Neural progenitor cell (in vitro differentiated cells): Measurements from ENCODE around the gene RTEL1. TPM values are rescaled to one million over a fixed set of nuclear protein-coding genes. Genes with fewer than 3 reads are reported as not detected.
A peak's percentile ranks its signal among the peaks of the same experiment; 100 is the strongest.

Experiments used
- DNase-seq: peaks from one replicate; pipeline ENCODE4 v3.0.0-alpha.2; 2016; ENCODE audit warnings: low spot score
- H2AFZ ChIP-seq: fragments of 200-600 bp; sonication (generic); replicated peaks from 2 replicates; pipeline ENCODE4 v1.6.1; 2016; ENCODE audit warnings: antibody characterized with exemption
- H3F3A ChIP-seq: fragments of 200-600 bp; sonication (generic); 2 replicates; pipeline ENCODE4 v1.6.1; 2016; ENCODE audit warnings: antibody characterized with exemption, low read depth
- H3K27ac ChIP-seq: fragments of 200-600 bp; sonication (generic); 2 replicates; pipeline ENCODE4 v1.5.1; 2016; ENCODE audit warnings: mild to moderate bottlenecking
- H3K27me3 ChIP-seq: fragments of 200-600 bp; sonication (generic); 2 replicates; pipeline ENCODE4 v1.6.1; 2016; ENCODE audit warnings: mild to moderate bottlenecking, moderate library complexity
- H3K36me3 ChIP-seq: fragments of 200-600 bp; sonication (generic); 2 replicates; pipeline ENCODE4 v1.5.1; 2016
- H3K4me1 ChIP-seq: fragments of 200-600 bp; sonication (generic); 2 replicates; pipeline ENCODE4 v1.6.1; 2016; ENCODE audit warnings: mixed run types
- H3K4me2 ChIP-seq: fragments of 200-600 bp; sonication (generic); 2 replicates; pipeline ENCODE4 v1.6.1; 2016
- H3K4me3 ChIP-seq: fragments of 200-600 bp; sonication (generic); 2 replicates; pipeline ENCODE4 v1.5.1; 2016
- H3K79me2 ChIP-seq: fragments of 200-600 bp; sonication (generic); 2 replicates; pipeline ENCODE4 v1.6.1; 2016; ENCODE audit warnings: low read depth
- H3K9ac ChIP-seq: fragments of 200-600 bp; sonication (generic); 2 replicates; pipeline ENCODE4 v1.6.1; 2016
- H3K9me3 ChIP-seq: fragments of 200-600 bp; sonication (generic); 2 replicates; pipeline ENCODE4 v1.5.1; 2016; ENCODE audit warnings: low read depth
- H4K20me1 ChIP-seq: fragments of 200-600 bp; sonication (generic); 2 replicates; pipeline ENCODE4 v1.6.1; 2016; ENCODE audit warnings: low read depth
- H3K27ac Mint-ChIP-seq: 3 replicates; pipeline ENCODE4 v1.8.0; 2021; ENCODE audit warnings: mixed read lengths
- H3K27me3 Mint-ChIP-seq: 2 replicates; pipeline ENCODE4 v1.8.0; 2022; ENCODE audit warnings: low read depth, mild to moderate bottlenecking, inconsistent platforms, moderate library complexity, mixed read lengths; ENCODE audit not compliant: insufficient read depth
- H3K36me3 Mint-ChIP-seq: 3 replicates; pipeline ENCODE4 v1.8.0; 2021; ENCODE audit warnings: mixed read lengths
- H3K4me1 Mint-ChIP-seq: 3 replicates; pipeline ENCODE4 v1.8.0; 2021; ENCODE audit warnings: mixed read lengths
- H3K4me3 Mint-ChIP-seq: 3 replicates; pipeline ENCODE4 v1.8.0; 2021; ENCODE audit warnings: mild to moderate bottlenecking, moderate library complexity, mixed read lengths
- H3K9me3 Mint-ChIP-seq: 3 replicates; pipeline ENCODE4 v1.8.0; 2020; ENCODE audit warnings: mixed read lengths
- EZH2 ChIP-seq: fragments of 200-600 bp; sonication (generic); IDR thresholded peaks from 2 replicates; pipeline ENCODE4 v1.6.1; 2017; ENCODE audit warnings: antibody characterized with exemption, mild to moderate bottlenecking, moderate library complexity
- EZH2phosphoT487 ChIP-seq: fragments of 200-600 bp; sonication (generic); IDR thresholded peaks from 2 replicates; pipeline ENCODE4 v1.6.1; 2017; ENCODE audit warnings: antibody characterized with exemption
- total RNA-seq: library from RNA; depleted of rRNA; stranded (reverse); fragments of >200 nt; gene quantifications from 2 replicates; pipeline ENCODE4 v1.2.3, GENCODE V29; 2015; ENCODE audit warnings: low replicate concordance
- TF ChIP-seq, protein P1 (sequence below): fragments of 200-600 bp; sonication (generic); IDR thresholded peaks from 2 replicates; pipeline ENCODE4 v1.5.1; 2017; ENCODE audit warnings: antibody characterized with exemption, mild to moderate bottlenecking

The RTEL1 gene
- total RNA-seq, 1 donor from 2014 or later = 6.0 TPM

DNA sequence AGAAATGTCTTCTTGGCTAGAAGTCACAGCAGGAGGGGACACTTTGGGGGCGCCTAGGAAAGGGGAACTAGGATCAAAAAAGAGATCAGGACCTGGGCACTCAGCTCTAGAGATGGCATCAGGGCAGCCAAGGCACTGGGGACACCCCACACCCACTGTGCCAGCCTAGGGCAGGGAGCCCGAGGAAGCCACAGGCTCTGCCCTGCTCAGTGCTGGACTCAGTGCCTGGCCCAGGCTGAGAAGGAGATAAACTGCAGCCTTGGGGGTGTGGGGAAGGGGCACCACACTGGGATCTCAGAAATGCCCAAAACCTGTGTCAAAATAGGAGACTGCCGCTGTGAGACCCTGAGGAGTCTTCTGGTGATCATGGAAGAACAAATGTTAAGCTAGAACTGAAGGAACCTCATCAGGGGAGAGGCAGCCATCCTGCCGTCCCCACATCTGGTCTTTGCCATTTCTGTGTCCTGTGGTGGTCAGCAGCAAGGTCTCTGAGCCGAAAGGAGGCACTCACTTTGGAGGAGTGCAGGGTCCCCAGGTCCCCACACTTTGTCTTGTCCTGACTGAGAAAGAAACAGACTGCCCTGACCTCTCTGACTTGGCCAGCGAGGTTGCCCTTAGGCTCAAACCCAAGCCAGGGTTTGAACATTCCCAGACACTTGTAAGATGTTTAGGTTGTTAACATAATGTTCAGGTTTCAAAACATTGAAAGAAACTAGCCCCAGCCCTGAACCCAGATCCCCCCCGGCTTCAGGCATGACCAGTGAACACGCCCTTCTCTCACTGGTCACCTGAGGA, 47.3 kb downstream of the RTEL1 start:
- H3K27ac ChIP-seq = no peak overlapping the region
- H3K36me3 Mint-ChIP-seq = peaks cover 15% of the 10 kb centered on the region
- no peak overlapping the region for H2AFZ ChIP-seq
- H3K4me3 Mint-ChIP-seq = peak overlapping the region; percentile 92
- no peaks in the 10 kb centered on the region for H3K9me3 Mint-ChIP-seq
- H3K4me2 ChIP-seq = no peak overlapping the region
- H3K9ac ChIP-seq = no peak overlapping the region
- no peak overlapping the region for H3K27ac Mint-ChIP-seq
- TF ChIP-seq, protein P1, sequence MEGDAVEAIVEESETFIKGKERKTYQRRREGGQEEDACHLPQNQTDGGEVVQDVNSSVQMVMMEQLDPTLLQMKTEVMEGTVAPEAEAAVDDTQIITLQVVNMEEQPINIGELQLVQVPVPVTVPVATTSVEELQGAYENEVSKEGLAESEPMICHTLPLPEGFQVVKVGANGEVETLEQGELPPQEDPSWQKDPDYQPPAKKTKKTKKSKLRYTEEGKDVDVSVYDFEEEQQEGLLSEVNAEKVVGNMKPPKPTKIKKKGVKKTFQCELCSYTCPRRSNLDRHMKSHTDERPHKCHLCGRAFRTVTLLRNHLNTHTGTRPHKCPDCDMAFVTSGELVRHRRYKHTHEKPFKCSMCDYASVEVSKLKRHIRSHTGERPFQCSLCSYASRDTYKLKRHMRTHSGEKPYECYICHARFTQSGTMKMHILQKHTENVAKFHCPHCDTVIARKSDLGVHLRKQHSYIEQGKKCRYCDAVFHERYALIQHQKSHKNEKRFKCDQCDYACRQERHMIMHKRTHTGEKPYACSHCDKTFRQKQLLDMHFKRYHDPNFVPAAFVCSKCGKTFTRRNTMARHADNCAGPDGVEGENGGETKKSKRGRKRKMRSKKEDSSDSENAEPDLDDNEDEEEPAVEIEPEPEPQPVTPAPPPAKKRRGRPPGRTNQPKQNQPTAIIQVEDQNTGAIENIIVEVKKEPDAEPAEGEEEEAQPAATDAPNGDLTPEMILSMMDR = no peak
- no peak for TF ChIP-seq EZH2
- no peak for DNase-seq
- H3K79me2 ChIP-seq = peaks cover 45% of the 10 kb centered on the region
- no peaks in the 10 kb centered on the region for H3K9me3 ChIP-seq
- H3K4me1 Mint-ChIP-seq = peaks cover 20% of the 10 kb centered on the region
- peaks cover 22% of the 10 kb centered on the region for H4K20me1 ChIP-seq
- H3K36me3 ChIP-seq = peaks cover 2% of the 10 kb centered on the region
- H3F3A ChIP-seq = no peaks in the 10 kb centered on the region
- H3K27me3 Mint-ChIP-seq = peaks cover 5% of the 10 kb centered on the region
- no peaks in the 10 kb centered on the region for H3K27me3 ChIP-seq
- peaks cover 6% of the 10 kb centered on the region for H3K4me1 ChIP-seq
- H3K4me3 ChIP-seq = no peak overlapping the region

DNA sequence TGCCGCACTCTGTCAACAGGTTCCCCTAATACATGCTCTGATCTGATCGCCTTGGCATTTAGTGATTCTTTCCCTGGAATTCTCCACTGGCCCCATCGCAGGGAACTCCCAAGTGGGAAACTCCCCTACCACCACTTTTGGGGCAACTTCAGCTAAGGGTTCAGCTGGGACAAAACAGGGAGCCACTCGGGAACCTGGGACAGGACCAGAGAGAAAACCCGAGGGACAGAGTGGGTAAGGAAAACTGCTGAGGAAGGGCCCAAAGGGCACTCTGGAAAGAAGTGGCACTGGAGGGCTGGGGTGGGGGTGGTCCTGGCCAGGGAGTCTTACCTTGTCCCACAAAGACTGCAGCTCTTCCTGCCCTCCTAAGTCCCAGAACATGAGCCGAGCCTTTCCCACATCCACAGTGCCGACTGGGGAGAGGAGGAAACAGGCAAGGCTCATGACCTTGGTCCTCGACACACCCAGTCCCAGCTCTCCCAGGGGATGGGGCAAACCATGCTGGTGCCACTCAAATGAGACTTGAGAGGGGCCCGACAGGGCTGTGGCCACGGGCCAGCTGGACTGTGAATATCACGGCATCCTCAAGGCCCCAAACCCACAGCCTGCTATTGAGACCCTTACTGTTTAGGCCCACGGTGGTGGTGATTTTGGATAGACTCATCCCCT, 48.0 kb downstream of the RTEL1 start:
- Histone ChIP-seq H3K4me3 (peak overlapping the region; percentile 79), H3K27ac (no peak overlapping the region), H3K79me2 (peaks cover 52% of the 10 kb centered on the region), H3K36me3 (peaks cover 5% of the 10 kb centered on the region), H4K20me1 (peaks cover 22% of the 10 kb centered on the region), H2AFZ (no peak overlapping the region), H3K9ac (no peak overlapping the region), H3K4me1 (peaks cover 6% of the 10 kb centered on the region), H3K27me3 (no peaks in the 10 kb centered on the region), H3F3A (no peaks in the 10 kb centered on the region), H3K9me3 (no peaks in the 10 kb centered on the region), H3K4me2 (peak overlapping the region; percentile 100)
- DNase-seq = no peak
- peak overlapping the region; percentile 92 for H3K4me3 Mint-ChIP-seq
- TF ChIP-seq, protein P1 = no peak
- no peak for TF ChIP-seq EZH2
- no peak for TF ChIP-seq EZH2phosphoT487
- no peak overlapping the region for H3K27ac Mint-ChIP-seq
- H3K36me3 Mint-ChIP-seq = peaks cover 22% of the 10 kb centered on the region
- peaks cover 5% of the 10 kb centered on the region for H3K27me3 Mint-ChIP-seq
- H3K4me1 Mint-ChIP-seq = peaks cover 22% of the 10 kb centered on the region
- H3K9me3 Mint-ChIP-seq = no peaks in the 10 kb centered on the region

DNA sequence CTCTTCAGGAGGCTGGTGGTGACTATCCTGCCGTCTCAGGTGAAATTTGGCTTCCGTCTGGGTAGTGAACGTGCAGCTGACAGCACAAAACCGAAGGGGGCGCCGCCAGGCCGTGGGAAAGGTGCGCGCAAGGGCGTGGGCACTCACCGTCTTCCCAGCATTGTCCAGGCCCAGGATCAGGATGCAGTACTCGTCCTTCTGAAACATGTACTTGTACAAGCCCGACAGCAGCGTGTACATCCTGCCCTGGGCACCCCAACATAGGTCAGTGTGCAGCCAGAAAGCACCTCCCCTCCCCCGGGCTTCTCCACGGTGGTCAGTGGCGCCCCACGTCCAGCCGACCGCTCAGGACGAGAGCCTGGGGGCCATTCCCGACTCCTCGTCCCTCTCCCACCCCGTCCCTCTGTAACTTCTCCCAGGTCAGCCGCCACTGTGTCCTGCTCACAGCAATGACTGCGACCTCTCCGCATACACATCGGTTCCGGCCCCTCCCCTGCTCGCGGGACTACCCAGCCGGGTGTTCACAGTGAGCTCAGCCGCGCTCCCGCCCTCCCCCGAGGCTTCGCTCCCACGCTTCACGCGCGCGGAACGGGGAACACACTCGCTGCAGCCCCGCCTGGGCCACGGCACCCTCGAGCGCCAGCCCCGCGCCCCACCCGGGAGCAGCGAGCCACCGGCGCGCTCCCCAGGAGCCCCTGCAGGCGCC, 48.9 kb downstream of the RTEL1 start:
- no peak overlapping the region for H2AFZ ChIP-seq
- peaks cover 14% of the 10 kb centered on the region for H3K36me3 ChIP-seq
- H4K20me1 ChIP-seq = peaks cover 22% of the 10 kb centered on the region
- H3K4me1 Mint-ChIP-seq = peaks cover 22% of the 10 kb centered on the region
- peak overlapping the region; percentile 76 for H3K9ac ChIP-seq
- TF ChIP-seq, protein P1 = peak; percentile 46
- no peak for TF ChIP-seq EZH2phosphoT487
- H3K27me3 Mint-ChIP-seq = peaks cover 5% of the 10 kb centered on the region
- no peaks in the 10 kb centered on the region for H3F3A ChIP-seq
- peaks cover 6% of the 10 kb centered on the region for H3K4me1 ChIP-seq
- peaks cover 61% of the 10 kb centered on the region for H3K79me2 ChIP-seq
- H3K9me3 Mint-ChIP-seq = no peaks in the 10 kb centered on the region
- H3K36me3 Mint-ChIP-seq = peaks cover 30% of the 10 kb centered on the region
- peak overlapping the region; percentile 24 for H3K27ac Mint-ChIP-seq
- no peaks in the 10 kb centered on the region for H3K27me3 ChIP-seq
- peak; percentile 59 for DNase-seq
- no peak overlapping the region for H3K27ac ChIP-seq
- H3K9me3 ChIP-seq = no peaks in the 10 kb centered on the region
- peak overlapping the region; percentile 92 for H3K4me3 Mint-ChIP-seq
- H3K4me2 ChIP-seq = peak overlapping the region; percentile 100
- peak overlapping the region; percentile 79 for H3K4me3 ChIP-seq
